ENCODE data around the gene FPR3.

Gene FPR3

GRCh38 chr19:51807925-51808324, 13.0 kb downstream of the FPR3 start:
- no peak for DNase-seq

GRCh38 chr19:51808333-51808986, 13.5 kb downstream of the FPR3 start:
- DNase-seq = no peak

GRCh38 chr19:51809787-51810186, 14.8 kb downstream of the FPR3 start:
- no peak for DNase-seq

GRCh38 chr19:51810223-51810622, 15.3 kb downstream of the FPR3 start:
- no peak for DNase-seq

GRCh38 chr19:51811344-51811743, 16.4 kb downstream of the FPR3 start:
- no peak for DNase-seq

- DNase-seq = no peak
These were observed 20.1 kb downstream of the FPR3 start for GRCh38 chr19:51815043-51815442.

- no peak for DNase-seq
These were observed 21.8 kb downstream of the FPR3 start for GRCh38 chr19:51816711-51817110.

- no peak for DNase-seq
These were observed 25.1 kb downstream of the FPR3 start for GRCh38 chr19:51820011-51820410.

- no peak for DNase-seq
These were observed 26.0 kb downstream of the FPR3 start for GRCh38 chr19:51820831-51821446.

GRCh38 chr19:51821456-51821855, 26.5 kb downstream of the FPR3 start:
- no peak for DNase-seq

- DNase-seq = no peak
These were observed 27.0 kb downstream of the FPR3 start for GRCh38 chr19:51821921-51822320.

GRCh38 chr19:51822325-51822724, 27.4 kb downstream of the FPR3 start:
- DNase-seq = no peak

- no peak for DNase-seq
These were observed 28.0 kb downstream of the FPR3 start for GRCh38 chr19:51822946-51823345.

- DNase-seq = no peak
These were observed 29.5 kb downstream of the FPR3 start for GRCh38 chr19:51824281-51825005.

GRCh38 chr19:51830274-51830673, 35.3 kb downstream of the FPR3 start:
- DNase-seq = no peak

GRCh38 chr19:51837145-51837544, 42.2 kb downstream of the FPR3 start:
- DNase-seq = no peak

- no peak for DNase-seq
These were observed 67.1 kb downstream of the FPR3 start for GRCh38 chr19:51861870-51862622.

GRCh38 chr19:51873097-51873496, 78.1 kb downstream of the FPR3 start:
- no peak for DNase-seq
